Upper lobe of left lung (tissue), 4 donors: ENCODE results near the gene IL1RAPL1.

Source experiments
- CTCF ChIP-seq, 6 experiments: fragments of 450-650 bp in 4 of 6; fragments of 200-600 bp in 2 of 6; sonication (generic) in 2 of 6; IDR thresholded peaks; one replicate each; pipeline ENCODE4 v1.5.1; 2016 to 2019; ENCODE audit warnings: antibody characterized with exemption in 6 of 6
- POLR2A ChIP-seq, 4 donors: fragments of 450-650 bp; IDR thresholded peaks; one replicate each; pipeline ENCODE4 v1.5.1; 2016 to 2017; ENCODE audit warnings: antibody characterized with exemption in 4 of 4, mild to moderate bottlenecking in 2 of 4
- POLR2AphosphoS5 ChIP-seq, 2 donors: sonication (generic); formaldehyde crosslinking; IDR thresholded peaks; one replicate each; pipeline ENCODE4 v1.5.1; 2017; ENCODE audit warnings: antibody characterized with exemption in 2 of 2

GRCh38 chrX:29215251-29215650 is 628.0 kb downstream of the IL1RAPL1 start:
- TF ChIP-seq POLR2A (IDR thresholded peaks at IDR 0.05) (no peak), CTCF (IDR thresholded peaks at IDR 0.05) (no peak), POLR2AphosphoS5 (IDR thresholded peaks at IDR 0.05) (no peak)
